ENCODE data around the gene KCNE1.
"Not testable (repeated sequence)": the region's sequence is repeated elsewhere in the genome, so short reads cannot be mapped to it uniquely, and the experiment has no call there.

The KCNE1 gene

DNA sequence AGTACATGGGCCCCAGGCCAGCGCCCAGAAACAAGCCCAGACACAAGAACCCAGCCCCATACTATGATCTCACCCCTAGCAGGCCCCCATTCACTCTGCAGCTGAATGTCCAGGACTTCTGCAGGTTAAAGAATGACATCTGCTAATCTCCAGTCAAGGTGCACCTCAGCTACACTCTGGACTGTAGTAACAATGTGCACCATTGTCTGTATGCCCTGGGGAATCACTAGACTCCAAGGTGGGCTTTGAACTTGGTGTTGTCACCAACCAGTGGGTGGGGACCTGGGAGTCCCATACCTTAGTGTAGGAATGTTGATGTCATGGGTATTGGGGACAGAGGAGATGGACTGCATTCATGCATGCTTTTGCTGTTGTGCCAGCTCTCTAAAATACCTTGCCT, 10.3 kb downstream of the KCNE1 start:
- no peak for FAIRE-seq
- TF ChIP-seq CTCF (IDR thresholded peaks at IDR 0.05; ENCODE audit: insufficient read depth, missing control alignments), result no peak
- no peak for DNase-seq (ENCODE audit: insufficient read length, low spot score)

DNA sequence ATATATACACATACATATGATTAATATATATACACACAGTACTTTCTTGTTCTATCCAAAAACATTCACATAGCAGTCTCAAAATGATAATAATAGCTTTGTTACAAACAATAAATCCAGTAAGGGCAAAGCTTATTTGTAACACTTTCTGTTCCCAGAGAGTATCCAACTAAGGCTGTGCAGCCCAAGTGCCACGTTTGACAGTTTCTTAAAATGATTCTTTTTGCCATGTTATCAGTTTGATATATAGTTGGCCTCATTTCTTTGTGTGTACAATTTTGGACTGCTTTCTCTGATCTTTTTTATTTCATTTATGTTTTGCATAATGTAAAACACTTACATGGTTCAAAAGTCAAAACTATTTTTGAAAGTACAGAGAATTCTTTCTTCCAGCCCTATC, 11.8 kb downstream of the KCNE1 start:
- FAIRE-seq (no peak), DNase-seq (ENCODE audit: insufficient read length, low spot score) (no peak)
- TF ChIP-seq CTCF (IDR thresholded peaks at IDR 0.05; ENCODE audit: insufficient read depth, missing control alignments), result no peak

GRCh38 chr21:34499116-34499515, 12.9 kb downstream of the KCNE1 start:
- FAIRE-seq (no peak), DNase-seq (ENCODE audit: insufficient read length, low spot score) (no peak)
- no peak for TF ChIP-seq CTCF (IDR thresholded peaks at IDR 0.05; ENCODE audit: insufficient read depth, missing control alignments)

DNA sequence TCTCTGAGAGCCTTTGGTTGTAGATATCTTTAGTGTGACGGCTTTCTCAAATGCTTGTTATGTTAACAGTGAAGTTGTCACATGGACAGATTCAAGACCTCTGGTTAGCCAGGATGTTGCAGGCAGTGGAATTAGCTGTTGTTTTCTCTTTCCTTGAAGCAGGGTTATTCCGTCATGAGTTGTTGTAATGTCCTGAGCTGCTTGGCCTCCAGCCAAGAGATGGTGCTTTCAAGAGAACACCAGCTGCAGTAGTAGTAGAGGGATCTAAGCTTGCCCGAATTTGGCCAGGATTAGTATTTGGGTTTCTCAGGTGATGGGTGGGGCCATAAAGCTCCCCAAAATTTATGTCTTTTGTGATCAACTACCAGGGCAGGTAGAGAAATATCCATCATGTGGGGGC, 13.4 kb downstream of the KCNE1 start:
- FAIRE-seq (no peak), DNase-seq (ENCODE audit: insufficient read length, low spot score) (no peak)
- no peak for TF ChIP-seq CTCF (IDR thresholded peaks at IDR 0.05; ENCODE audit: insufficient read depth, missing control alignments)

DNA sequence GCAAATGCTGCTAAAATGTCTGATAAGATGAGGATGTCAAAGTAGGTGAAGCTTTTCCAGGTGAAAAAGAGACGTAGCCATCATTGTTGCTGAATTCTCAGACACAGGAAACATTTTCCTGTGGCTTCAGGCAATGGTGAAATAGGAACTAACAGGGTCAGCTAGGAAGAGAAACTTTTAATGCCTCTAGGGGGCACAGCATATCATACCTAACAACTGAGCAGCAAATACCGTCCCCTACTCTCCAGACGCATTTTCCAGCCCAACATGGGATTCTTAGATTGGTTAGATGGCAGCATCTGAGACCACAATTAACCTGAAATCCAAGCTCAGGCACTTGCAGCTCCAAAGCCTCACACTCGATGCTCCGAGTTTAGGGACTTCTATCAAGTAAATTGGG, 28.2 kb downstream of the KCNE1 start:
- DNase-seq (ENCODE audit: insufficient read length, low spot score); FAIRE-seq: not testable (repeated sequence)

DNA sequence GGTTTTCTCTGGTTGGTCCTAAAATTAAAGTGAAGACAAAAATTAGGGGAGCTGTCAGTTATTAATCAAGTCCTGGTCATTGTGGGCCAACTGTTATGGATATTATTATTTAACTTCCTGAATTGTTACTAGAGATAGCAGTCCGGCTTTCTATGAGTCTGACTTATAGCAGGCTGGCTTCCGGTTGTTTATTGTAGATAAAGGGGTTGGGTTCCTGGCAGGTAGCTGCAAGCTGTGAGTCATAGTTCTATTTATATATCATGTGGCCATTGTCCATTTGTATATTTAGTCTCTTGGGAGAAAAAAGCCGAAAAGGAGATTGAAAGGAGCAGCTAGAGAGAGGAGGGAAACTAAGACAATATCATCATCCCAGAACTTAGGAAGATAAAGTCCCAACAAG, 28.6 kb downstream of the KCNE1 start:
- FAIRE-seq; DNase-seq (ENCODE audit: insufficient read length, low spot score): not testable (repeated sequence)

GRCh38 chr21:34467333-34467732, 44.7 kb downstream of the KCNE1 start:
- not testable (repeated sequence) for DNase-seq (ENCODE audit: insufficient read length, low spot score); FAIRE-seq

- FAIRE-seq; DNase-seq (ENCODE audit: insufficient read length, low spot score): not testable (repeated sequence)
These were observed 52.6 kb downstream of the KCNE1 start for GRCh38 chr21:34459426-34459825.

DNA sequence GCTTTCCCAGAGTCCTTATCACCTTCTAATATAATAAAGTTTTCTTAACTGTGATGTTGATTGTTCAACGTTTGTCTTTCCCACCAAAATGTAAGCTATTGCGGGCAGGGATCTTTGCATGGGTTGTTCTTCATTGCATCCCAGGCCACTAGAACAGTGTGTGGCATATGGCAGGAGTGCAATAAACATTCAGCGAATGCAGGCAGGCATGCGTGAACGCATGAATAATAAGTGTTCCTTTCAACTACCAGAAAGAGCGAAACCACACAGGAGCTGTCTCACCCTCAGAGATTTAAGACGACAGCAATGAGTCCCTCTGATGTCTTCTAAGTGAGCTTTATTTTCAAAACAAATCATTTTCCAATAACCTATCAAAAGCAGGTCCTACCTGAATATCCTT, 53.7 kb downstream of the KCNE1 start:
- not testable (repeated sequence) for FAIRE-seq; DNase-seq (ENCODE audit: insufficient read length, low spot score)

- not testable (repeated sequence) for FAIRE-seq; DNase-seq (ENCODE audit: insufficient read length, low spot score)
These were observed 55.8 kb downstream of the KCNE1 start for GRCh38 chr21:34456180-34456579.

DNA sequence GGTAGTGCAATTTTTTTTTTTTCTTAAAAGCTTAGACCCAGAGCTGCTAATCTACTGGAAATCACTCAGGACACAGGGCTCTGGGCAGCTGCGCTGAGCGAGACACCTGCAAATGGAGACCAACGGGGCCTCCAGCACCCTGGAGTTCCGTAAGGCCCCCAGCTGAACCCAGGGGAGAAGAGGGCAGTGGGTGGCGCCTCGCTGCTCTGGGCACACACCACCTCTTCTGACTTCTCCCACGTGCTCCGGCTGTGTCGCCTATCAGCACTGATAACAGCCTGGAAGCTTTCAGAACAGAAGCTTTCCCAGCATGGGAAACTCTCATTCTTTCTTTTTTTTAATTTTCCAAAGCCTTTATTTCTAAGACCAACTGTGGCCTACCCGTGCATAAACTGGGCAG, 56.4 kb downstream of the KCNE1 start:
- not testable (repeated sequence) for FAIRE-seq

GRCh38 chr21:34447018-34447417, 65.0 kb downstream of the KCNE1 start:
- FAIRE-seq; DNase-seq (ENCODE audit: insufficient read length, low spot score): not testable (repeated sequence)

More for the DNA sequence above, 56.4 kb downstream of the KCNE1 start:
- not testable (repeated sequence) for DNase-seq (ENCODE audit: insufficient read length, low spot score)

DNA sequence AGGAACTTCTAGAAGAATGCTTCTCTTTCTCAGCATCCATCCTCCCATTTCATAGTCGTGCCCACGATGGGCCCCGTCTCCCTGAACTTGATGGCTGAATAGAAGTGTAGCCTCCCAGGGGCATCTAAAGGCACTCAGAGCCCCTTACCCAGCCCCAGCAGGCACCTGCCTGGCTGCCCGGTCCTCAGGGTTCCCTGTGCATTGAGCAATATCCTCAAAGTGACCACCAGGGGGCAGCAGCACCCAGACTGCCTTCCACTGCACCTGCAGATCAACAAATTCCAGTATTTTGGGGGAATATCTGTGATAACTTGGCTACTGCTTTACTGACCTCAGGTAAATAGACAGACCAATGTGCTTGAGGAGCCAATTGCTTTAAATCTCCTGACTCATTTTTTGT, 68.5 kb downstream of the KCNE1 start:
- FAIRE-seq; DNase-seq (ENCODE audit: insufficient read length, low spot score): not testable (repeated sequence)

DNA sequence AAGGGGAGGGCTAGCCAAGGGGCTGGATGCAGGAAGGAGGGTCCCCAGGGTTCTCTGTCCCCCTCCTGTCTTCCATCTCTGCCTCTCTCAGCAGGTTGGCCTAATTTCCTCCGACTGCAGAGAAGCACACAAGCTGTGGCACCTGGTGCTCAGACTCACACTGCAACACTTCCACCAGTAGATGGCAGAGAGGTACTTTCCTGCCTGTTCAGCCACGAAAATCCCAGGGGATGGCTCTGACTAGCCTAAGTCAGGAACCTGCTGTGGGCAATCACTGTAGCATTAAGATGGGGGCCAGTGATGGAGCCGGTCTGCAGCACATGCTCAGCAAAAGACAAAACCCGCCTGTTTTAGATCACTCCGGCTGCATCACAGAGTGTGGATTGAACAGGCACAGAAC, 82.3 kb downstream of the KCNE1 start:
- not testable (repeated sequence) for DNase-seq (ENCODE audit: insufficient read length, low spot score); FAIRE-seq

DNA sequence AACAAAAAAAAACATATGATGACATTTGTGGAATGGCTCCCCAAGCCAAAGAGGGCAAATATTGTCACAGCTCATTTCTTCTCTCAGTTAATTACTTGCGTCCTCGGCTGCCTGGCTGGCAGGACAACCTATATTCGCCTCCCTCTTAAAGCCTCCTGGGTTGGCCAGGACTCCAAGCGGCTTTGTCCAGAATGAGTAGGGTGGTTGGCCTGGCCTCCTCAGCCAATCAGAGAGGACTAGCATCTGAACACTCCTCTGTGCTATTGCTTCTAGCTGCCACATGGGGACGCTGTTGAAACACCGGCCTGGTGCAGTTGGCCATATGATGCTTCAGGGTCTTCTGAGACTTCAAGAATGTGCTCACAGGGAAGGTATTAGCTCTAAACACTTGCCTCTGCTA, 83.6 kb downstream of the KCNE1 start:
- DNase-seq (ENCODE audit: insufficient read length, low spot score); FAIRE-seq: not testable (repeated sequence)

- not testable (repeated sequence) for FAIRE-seq; DNase-seq (ENCODE audit: insufficient read length, low spot score)
These were observed 84.7 kb downstream of the KCNE1 start for GRCh38 chr21:34427339-34427738.
